Erythroblast (primary cell): ENCODE data around the gene TUBGCP4.

Experiments
- GATA1 ChIP-seq: IDR thresholded peaks from 2 replicates; pipeline ENCODE4 v1.6.1; 2011; ENCODE audit warnings: low read depth, mild to moderate bottlenecking, control low read depth, low read length, moderate library complexity
- POLR2A ChIP-seq: IDR thresholded peaks from 2 replicates; pipeline ENCODE4 v1.6.1; 2011; ENCODE audit warnings: mild to moderate bottlenecking, low read length

DNA sequence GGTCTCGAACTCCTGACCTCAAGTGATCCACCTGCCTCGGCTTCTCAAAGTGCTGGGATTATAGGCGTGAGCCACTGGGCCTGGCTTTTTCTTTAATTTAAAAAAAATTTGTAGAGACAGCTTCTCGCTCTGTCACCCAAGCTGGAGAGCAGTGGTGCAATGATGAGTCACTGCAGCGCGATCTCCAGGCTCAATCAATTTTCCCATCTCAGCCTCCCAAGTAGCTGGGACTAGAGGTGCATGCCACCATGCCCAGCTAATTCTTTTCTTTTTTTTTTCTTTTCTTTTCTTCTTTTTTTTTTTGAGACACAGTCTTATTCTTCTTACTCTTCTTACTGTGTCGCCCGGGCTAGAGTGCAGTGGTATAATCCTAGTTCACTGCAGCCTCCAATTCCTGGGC, 19.8 kb downstream of the TUBGCP4 start:
- no peak for TF ChIP-seq POLR2A
- no peak for TF ChIP-seq GATA1
